GM19463 (cell line): ENCODE results near the gene MNT.
"Not testable (repeated sequence)": the region's sequence is repeated elsewhere in the genome, so short reads cannot be mapped to it uniquely, and the experiment has no call there.

Experiments used
- ATAC-seq: cut with Tn5 transposase; IDR thresholded peaks from one replicate; pipeline ENCODE4 v1.9.1; 2021; ENCODE audit warnings: mild to moderate bottlenecking, moderate library complexity; ENCODE audit not compliant: unreplicated experiment

MNT gene, protein sequence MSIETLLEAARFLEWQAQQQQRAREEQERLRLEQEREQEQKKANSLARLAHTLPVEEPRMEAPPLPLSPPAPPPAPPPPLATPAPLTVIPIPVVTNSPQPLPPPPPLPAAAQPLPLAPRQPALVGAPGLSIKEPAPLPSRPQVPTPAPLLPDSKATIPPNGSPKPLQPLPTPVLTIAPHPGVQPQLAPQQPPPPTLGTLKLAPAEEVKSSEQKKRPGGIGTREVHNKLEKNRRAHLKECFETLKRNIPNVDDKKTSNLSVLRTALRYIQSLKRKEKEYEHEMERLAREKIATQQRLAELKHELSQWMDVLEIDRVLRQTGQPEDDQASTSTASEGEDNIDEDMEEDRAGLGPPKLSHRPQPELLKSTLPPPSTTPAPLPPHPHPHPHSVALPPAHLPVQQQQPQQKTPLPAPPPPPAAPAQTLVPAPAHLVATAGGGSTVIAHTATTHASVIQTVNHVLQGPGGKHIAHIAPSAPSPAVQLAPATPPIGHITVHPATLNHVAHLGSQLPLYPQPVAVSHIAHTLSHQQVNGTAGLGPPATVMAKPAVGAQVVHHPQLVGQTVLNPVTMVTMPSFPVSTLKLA

GRCh38 chr17:2400877-2401425 lies at the start of gene MNT:
TSS of gene MNT (minus strand) at chr17:2401060. CDS start at chr17:2400712, 348 bp downstream.
- ATAC-seq = peak; percentile 28

- ATAC-seq = no peak
Measured at GRCh38 chr17:2450016-2450650, 49.3 kb upstream of the MNT start.

GRCh38 chr17:2449486-2449885 lies 48.6 kb upstream of the MNT start:
- ATAC-seq = no peak

- not testable (repeated sequence) for ATAC-seq
Measured at GRCh38 chr17:2447479-2447878, 46.6 kb upstream of the MNT start.

DNA sequence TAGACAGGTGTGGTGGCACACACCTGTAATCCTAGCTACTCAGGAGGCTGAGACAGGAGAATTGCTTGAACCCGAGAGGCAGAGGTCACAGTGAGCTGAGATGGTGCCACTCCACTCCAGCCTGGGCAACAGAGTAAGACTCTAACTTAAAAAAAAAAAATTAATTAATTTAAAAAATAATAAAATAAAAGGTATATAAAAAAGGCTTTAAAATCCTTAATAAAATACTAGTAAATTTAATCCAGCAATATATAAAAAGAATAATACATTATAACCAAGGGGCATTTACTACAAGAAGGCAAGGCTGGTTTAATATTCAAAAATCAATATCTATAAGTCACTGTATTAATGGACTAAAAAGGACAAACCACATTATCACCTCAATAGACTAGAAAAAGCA lies 44.8 kb upstream of the MNT start:
- no peak for ATAC-seq

DNA sequence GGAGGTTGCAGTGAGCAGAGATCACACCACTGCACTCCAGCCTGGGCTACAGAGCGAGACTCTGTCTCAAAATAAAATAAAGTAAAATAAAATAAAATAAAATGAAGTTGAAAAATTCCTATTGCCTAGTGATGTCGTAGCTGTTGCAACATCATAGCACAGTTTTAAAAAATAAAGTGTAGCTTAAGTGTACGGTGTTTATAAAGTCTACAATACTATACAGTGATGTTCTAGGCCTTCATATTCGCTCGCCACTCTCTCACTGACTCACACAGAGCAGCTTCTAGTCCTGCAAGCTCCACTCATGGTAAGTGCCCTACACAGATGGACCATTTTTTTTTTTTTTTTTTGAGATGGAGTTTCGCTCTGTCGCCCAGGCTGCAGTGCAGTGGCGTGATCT lies 43.5 kb upstream of the MNT start:
- ATAC-seq = no peak

- ATAC-seq = no peak
Measured at GRCh38 chr17:2442166-2442565, 41.3 kb upstream of the MNT start.

GRCh38 chr17:2440930-2441329 lies 40.1 kb upstream of the MNT start:
- ATAC-seq = no peak

GRCh38 chr17:2439997-2440396 lies 39.1 kb upstream of the MNT start:
- ATAC-seq = not testable (repeated sequence)

GRCh38 chr17:2438823-2439222 lies 38.0 kb upstream of the MNT start:
- no peak for ATAC-seq

DNA sequence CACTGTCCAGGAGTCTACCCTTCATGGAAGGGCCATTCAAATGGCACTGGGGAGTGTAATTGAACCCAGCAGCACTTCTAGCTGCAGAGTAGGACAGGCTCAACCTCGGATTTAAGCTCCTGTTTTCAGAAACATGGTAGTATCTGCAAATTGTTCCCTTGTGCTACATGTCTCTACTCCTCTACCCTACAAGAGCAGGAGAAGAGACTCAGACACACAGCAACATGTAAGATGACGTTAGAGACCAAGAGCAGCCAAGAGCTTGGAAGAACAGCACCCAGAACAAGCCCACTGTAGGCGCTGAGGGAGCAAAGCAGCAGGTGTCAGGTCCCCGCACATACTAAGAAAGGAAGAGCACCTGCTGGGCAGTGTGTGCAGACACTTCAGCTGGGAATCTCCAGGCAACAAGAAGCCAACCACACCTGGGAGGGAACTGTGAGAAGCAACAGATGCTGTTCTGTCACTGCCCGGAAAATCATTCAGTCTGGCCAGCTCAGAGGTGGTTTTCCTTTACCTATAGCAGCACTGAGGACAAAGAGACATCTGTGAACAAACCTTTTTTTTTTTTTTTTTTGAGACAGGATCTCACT lies 35.6 kb upstream of the MNT start:
- no peak for ATAC-seq

DNA sequence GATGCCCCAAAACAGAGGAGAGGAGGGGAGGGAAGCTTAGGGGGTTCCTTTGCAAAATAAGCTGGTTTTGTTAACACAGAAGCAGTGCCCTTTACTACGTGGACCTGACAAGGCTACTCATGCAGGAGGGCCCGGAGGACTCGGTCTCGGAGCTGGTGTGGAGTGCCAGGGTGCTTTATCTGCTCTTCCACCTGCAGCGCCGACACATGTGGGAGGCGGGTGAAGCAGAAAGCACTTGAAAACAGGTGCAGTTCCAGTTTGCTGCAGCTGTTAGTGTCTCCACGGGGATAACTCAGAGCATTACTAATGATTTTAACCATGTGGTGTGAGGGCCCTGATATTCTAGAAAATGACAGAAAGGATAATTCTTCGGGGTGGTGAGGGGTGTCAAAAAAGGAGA lies 35.0 kb upstream of the MNT start:
- no peak for ATAC-seq

GRCh38 chr17:2435181-2435741 lies 34.4 kb upstream of the MNT start:
- ATAC-seq = no peak

GRCh38 chr17:2433696-2434095 lies 32.8 kb upstream of the MNT start:
- no peak for ATAC-seq

- ATAC-seq = no peak
Measured at GRCh38 chr17:2427910-2428309, 27.1 kb upstream of the MNT start.

- ATAC-seq = no peak
Measured at GRCh38 chr17:2427215-2427614, 26.4 kb upstream of the MNT start.

- ATAC-seq = no peak
Measured at GRCh38 chr17:2423271-2423670, 22.4 kb upstream of the MNT start.

- ATAC-seq = no peak
Measured at GRCh38 chr17:2421315-2422147, 20.7 kb upstream of the MNT start.

GRCh38 chr17:2420176-2420575 lies 19.3 kb upstream of the MNT start:
- no peak for ATAC-seq

DNA sequence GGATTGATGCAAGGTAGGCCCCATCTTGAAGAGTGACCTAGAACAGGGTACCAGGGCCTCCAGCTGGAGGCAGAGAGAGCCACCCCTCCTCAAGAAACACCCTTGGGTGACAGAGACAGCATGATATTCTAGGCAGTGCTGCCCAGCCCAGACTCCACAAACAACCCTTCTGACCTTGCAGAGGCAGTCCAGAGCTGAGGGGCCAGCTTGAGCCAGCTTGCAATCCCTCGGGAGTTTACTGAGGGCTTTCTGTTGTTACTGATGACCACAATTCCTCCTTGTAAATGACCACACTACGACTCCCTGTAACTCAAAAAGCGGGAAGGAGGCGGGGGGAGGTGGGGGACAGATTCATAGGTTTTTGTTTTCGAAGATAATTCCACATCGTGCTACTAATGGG lies 18.6 kb upstream of the MNT start:
- ATAC-seq = no peak
